MM.1S (cell line): ENCODE measurements around the gene TJAP1.

ENCODE experiments used
- DNase-seq: peaks from one replicate; pipeline ENCODE4 v3.0.0-alpha.2; 2015
- H2AFZ ChIP-seq: fragments of 300-600 bp; sonication (generic); 2 replicates; pipeline ENCODE4 v1.6.0; 2016; ENCODE audit warnings: antibody characterized with exemption, low read length
- H3F3A ChIP-seq: fragments of 300-600 bp; sonication (generic); 2 replicates; pipeline ENCODE4 v1.6.1; 2016; ENCODE audit warnings: mild to moderate bottlenecking, antibody characterized with exemption, low read length, moderate library complexity, mixed read lengths; ENCODE audit not compliant: insufficient read depth
- H3K27ac ChIP-seq: fragments of 300-600 bp; sonication (generic); 2 replicates; pipeline ENCODE4 v1.5.1; 2016; ENCODE audit warnings: mild to moderate bottlenecking, low read length
- H3K27me3 ChIP-seq: fragments of 300-600 bp; sonication (generic); replicated peaks from 2 replicates; pipeline ENCODE4 v1.6.0; 2016; ENCODE audit warnings: low read length; ENCODE audit not compliant: insufficient read depth
- H3K36me3 ChIP-seq: fragments of 300-600 bp; sonication (generic); replicated peaks from 2 replicates; pipeline ENCODE4 v1.6.1; 2016; ENCODE audit warnings: mild to moderate bottlenecking, low read length, mixed read lengths; ENCODE audit not compliant: insufficient read depth
- H3K4me1 ChIP-seq: fragments of 300-600 bp; sonication (generic); 2 replicates; pipeline ENCODE4 v1.6.1; 2016; ENCODE audit warnings: low read length, mixed read lengths
- H3K4me2 ChIP-seq: fragments of 300-600 bp; sonication (generic); 2 replicates; pipeline ENCODE4 v1.6.0; 2016; ENCODE audit warnings: low read depth, low read length
- H3K4me3 ChIP-seq: fragments of 300-600 bp; sonication (generic); 2 replicates; pipeline ENCODE4 v1.5.1; 2016; ENCODE audit warnings: low read length, mixed read lengths
- H3K79me2 ChIP-seq: fragments of 300-600 bp; sonication (generic); 2 replicates; pipeline ENCODE4 v1.6.1; 2016; ENCODE audit warnings: mixed run types, low read length, mixed read lengths
- H3K9ac ChIP-seq: fragments of 300-600 bp; sonication (generic); 2 replicates; pipeline ENCODE4 v1.6.1; 2016; ENCODE audit warnings: low read length, mixed read lengths
- H3K9me2 ChIP-seq: fragments of 300-600 bp; sonication (generic); replicated peaks from 2 replicates; pipeline ENCODE4 v1.6.1; 2016; ENCODE audit warnings: mild to moderate bottlenecking, low read length, mixed read lengths; ENCODE audit not compliant: insufficient read depth
- H3K9me3 ChIP-seq: fragments of 300-600 bp; sonication (generic); replicated peaks from 2 replicates; pipeline ENCODE4 v1.6.1; 2016; ENCODE audit warnings: mild to moderate bottlenecking, low read length, mixed read lengths; ENCODE audit not compliant: insufficient read depth
- H4K20me1 ChIP-seq: fragments of 300-600 bp; sonication (generic); 2 replicates; pipeline ENCODE4 v1.6.1; 2016; ENCODE audit warnings: mild to moderate bottlenecking, low read length, moderate library complexity, mixed read lengths; ENCODE audit not compliant: insufficient read depth
- EZH2 ChIP-seq: fragments of 300-600 bp; sonication (generic); optimal IDR thresholded peaks from 2 replicates; pipeline ENCODE3; 2017; ENCODE audit warnings: low read depth, mild to moderate bottlenecking, antibody characterized with exemption, low read length, mixed read lengths
- EZH2phosphoT487 ChIP-seq: fragments of 300-600 bp; sonication (generic); IDR thresholded peaks from 2 replicates; pipeline ENCODE4 v1.6.1; 2018; ENCODE audit warnings: antibody characterized with exemption, low read length
- TF ChIP-seq, protein P1 (sequence below): fragments of 300-600 bp; sonication (generic); IDR thresholded peaks from 2 replicates; pipeline ENCODE4 v1.5.1; 2016; ENCODE audit warnings: antibody characterized with exemption, low read length, mixed read lengths

Gene TJAP1

GRCh38 chr6:43481075-43481474 is 3.7 kb downstream of the TJAP1 start:
- no peaks in the 10 kb centered on the region for H3K9me3 ChIP-seq
- TF ChIP-seq EZH2phosphoT487 (no peak), EZH2 (no peak)
- TF ChIP-seq, protein P1, sequence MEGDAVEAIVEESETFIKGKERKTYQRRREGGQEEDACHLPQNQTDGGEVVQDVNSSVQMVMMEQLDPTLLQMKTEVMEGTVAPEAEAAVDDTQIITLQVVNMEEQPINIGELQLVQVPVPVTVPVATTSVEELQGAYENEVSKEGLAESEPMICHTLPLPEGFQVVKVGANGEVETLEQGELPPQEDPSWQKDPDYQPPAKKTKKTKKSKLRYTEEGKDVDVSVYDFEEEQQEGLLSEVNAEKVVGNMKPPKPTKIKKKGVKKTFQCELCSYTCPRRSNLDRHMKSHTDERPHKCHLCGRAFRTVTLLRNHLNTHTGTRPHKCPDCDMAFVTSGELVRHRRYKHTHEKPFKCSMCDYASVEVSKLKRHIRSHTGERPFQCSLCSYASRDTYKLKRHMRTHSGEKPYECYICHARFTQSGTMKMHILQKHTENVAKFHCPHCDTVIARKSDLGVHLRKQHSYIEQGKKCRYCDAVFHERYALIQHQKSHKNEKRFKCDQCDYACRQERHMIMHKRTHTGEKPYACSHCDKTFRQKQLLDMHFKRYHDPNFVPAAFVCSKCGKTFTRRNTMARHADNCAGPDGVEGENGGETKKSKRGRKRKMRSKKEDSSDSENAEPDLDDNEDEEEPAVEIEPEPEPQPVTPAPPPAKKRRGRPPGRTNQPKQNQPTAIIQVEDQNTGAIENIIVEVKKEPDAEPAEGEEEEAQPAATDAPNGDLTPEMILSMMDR, result no peak
- no peaks in the 10 kb centered on the region for H3F3A ChIP-seq
- DNase-seq, result no peak
- no peak overlapping the region for H3K27ac ChIP-seq
- peaks cover 64% of the 10 kb centered on the region for H3K79me2 ChIP-seq
- no peaks in the 10 kb centered on the region for H3K27me3 ChIP-seq
- H3K4me2 ChIP-seq, result no peak overlapping the region
- no peak overlapping the region for H3K9ac ChIP-seq
- no peak overlapping the region for H3K4me3 ChIP-seq
- H4K20me1 ChIP-seq, result no peaks in the 10 kb centered on the region
- H2AFZ ChIP-seq, result no peak overlapping the region
- peaks cover 7% of the 10 kb centered on the region for H3K4me1 ChIP-seq
- H3K9me2 ChIP-seq, result no peaks in the 10 kb centered on the region
- H3K36me3 ChIP-seq, result no peaks in the 10 kb centered on the region

DNA sequence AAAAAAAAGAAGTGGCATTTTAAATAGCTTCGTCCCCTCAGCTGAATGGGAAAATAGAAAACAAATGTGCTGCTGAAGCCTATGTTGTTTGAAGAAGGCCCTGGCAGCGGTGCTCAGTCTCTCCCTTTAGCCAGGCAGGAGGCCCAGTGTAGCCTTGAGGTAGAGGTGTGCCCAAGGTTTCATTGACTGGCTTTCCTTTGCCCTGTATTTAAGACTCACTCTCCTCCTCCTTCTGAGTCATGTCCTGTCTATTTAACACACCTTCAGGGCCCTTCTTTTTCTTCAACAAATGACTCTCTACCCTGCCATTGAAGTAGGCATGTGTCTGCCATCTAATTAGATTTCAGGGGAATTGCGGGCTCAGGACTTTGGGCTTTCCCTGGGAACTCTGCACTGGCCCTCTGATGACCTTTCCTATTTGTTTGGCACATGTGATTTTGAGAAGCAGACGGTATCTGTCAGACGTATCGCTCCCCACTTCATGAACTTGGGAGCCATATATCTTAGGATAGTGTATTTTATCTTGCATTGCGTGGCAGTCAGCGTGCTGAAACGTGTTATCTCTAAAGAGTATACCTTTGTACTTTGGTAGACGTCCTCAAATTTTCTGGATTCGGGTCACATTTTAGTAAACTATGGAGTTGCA is 4.3 kb downstream of the TJAP1 start:
- H3K27ac ChIP-seq, result no peak overlapping the region
- H3K27me3 ChIP-seq, result no peaks in the 10 kb centered on the region
- no peaks in the 10 kb centered on the region for H3K9me3 ChIP-seq
- H3F3A ChIP-seq, result no peaks in the 10 kb centered on the region
- no peaks in the 10 kb centered on the region for H3K36me3 ChIP-seq
- no peak for DNase-seq
- peaks cover 7% of the 10 kb centered on the region for H3K4me1 ChIP-seq
- TF ChIP-seq EZH2phosphoT487 (no peak), EZH2 (no peak)
- TF ChIP-seq, protein P1, result no peak
- H3K9me2 ChIP-seq, result no peaks in the 10 kb centered on the region
- H3K79me2 ChIP-seq, result peaks cover 66% of the 10 kb centered on the region
- no peak overlapping the region for H3K4me3 ChIP-seq
- no peak overlapping the region for H3K4me2 ChIP-seq
- no peaks in the 10 kb centered on the region for H4K20me1 ChIP-seq
- no peak overlapping the region for H2AFZ ChIP-seq
- no peak overlapping the region for H3K9ac ChIP-seq

- H3K9ac ChIP-seq, result no peak overlapping the region
- TF ChIP-seq EZH2phosphoT487 (no peak), EZH2 (no peak)
- TF ChIP-seq, protein P1, result no peak
- no peak overlapping the region for H3K27ac ChIP-seq
These were observed 11.4 kb downstream of the TJAP1 start for GRCh38 chr6:43488667-43489276.

More at GRCh38 chr6:43488667-43489276, 11.4 kb downstream of the TJAP1 start:
- Histone ChIP-seq H2AFZ (no peak overlapping the region), H3K9me3 (no peaks in the 10 kb centered on the region), H3F3A (no peaks in the 10 kb centered on the region), H3K4me3 (no peak overlapping the region), H3K4me2 (no peak overlapping the region), H3K9me2 (no peaks in the 10 kb centered on the region), H4K20me1 (no peaks in the 10 kb centered on the region), H3K36me3 (no peaks in the 10 kb centered on the region), H3K4me1 (no peaks in the 10 kb centered on the region), H3K79me2 (peaks cover 35% of the 10 kb centered on the region), H3K27me3 (no peaks in the 10 kb centered on the region)
- DNase-seq, result no peak
